GM12873 (cell line): ENCODE data around the gene RCAN1.
A peak's percentile ranks its signal among the peaks of the same experiment; 100 is the strongest.

Experiments used
- TF ChIP-seq, protein P1 (sequence below): IDR thresholded peaks from 2 replicates; pipeline ENCODE4 v1.5.1; 2012; ENCODE audit warnings: low read depth, mild to moderate bottlenecking, moderate library complexity, low read length, control low read depth; ENCODE audit not compliant: insufficient read depth; ENCODE audit errors: missing control alignments

RCAN1 gene

DNA sequence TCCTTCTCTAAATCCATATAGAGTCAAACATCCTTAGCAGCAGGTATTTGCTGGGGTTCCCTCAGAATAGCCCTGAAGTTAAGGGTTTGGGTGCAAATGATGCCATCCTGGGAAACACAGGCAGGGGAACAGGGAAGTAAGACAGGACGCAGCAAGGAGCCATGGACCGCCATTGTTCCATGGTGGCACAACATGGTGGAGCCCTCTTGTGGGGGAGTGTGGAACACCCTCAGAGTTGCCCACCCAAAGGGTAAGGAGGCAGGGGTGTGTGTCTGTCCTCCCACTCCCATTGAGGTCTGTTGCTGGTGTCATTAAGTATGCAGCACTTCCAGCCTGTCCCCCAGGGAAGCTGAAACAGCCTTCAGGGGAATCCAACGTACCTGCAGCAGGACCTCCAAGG is 20.4 kb upstream of the RCAN1 start:
- TF ChIP-seq, protein P1, sequence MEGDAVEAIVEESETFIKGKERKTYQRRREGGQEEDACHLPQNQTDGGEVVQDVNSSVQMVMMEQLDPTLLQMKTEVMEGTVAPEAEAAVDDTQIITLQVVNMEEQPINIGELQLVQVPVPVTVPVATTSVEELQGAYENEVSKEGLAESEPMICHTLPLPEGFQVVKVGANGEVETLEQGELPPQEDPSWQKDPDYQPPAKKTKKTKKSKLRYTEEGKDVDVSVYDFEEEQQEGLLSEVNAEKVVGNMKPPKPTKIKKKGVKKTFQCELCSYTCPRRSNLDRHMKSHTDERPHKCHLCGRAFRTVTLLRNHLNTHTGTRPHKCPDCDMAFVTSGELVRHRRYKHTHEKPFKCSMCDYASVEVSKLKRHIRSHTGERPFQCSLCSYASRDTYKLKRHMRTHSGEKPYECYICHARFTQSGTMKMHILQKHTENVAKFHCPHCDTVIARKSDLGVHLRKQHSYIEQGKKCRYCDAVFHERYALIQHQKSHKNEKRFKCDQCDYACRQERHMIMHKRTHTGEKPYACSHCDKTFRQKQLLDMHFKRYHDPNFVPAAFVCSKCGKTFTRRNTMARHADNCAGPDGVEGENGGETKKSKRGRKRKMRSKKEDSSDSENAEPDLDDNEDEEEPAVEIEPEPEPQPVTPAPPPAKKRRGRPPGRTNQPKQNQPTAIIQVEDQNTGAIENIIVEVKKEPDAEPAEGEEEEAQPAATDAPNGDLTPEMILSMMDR, result peak; percentile 65

DNA sequence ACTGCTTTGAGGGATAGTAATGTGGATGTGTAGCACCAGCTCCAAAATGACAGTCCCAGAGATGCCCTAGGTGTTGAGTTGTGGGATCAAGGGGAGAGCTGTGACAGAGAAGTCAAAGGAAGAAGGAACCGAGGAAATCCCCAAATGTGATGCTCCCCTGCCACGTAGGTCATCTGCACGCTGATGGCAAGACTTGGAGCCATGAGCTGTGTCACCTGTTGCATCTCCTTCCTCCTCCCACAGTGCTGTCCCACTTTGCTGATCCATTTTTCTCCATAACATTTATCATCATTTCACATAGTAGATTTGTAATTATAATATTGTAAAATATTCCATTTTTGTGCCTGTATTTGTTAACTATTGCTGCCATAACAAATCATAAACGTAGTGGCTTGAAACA is 17.6 kb upstream of the RCAN1 start:
- TF ChIP-seq, protein P1, result no peak

DNA sequence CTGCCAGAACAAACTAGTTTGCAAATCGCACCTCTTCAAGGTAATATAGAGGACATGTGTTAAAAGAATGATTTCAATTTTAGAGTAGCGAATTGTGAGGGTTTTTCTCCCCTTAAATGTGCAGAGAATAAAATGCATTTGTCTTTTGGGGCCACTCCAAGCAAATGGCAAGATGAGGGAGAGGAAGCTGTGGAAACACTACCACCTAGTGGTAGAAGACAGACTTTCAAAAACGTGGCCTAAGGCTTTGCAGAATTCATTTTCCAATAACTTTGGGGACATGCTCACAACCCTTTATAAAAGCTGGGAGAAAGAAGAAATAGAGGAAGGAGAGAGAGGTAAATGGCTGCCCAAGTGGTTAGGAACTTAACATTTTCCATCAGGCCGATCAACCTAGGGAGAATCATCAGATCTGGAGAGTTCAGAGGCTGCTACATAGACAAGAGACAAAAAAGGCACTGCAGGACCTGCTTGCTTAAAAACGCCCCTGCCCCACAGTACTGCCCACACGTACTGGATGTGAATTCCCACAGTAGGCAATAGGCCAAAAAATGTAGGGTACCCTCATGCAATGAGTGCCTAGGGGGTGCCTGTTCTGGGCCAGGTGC is 15.7 kb upstream of the RCAN1 start:
- TF ChIP-seq, protein P1, result peak; percentile 73

DNA sequence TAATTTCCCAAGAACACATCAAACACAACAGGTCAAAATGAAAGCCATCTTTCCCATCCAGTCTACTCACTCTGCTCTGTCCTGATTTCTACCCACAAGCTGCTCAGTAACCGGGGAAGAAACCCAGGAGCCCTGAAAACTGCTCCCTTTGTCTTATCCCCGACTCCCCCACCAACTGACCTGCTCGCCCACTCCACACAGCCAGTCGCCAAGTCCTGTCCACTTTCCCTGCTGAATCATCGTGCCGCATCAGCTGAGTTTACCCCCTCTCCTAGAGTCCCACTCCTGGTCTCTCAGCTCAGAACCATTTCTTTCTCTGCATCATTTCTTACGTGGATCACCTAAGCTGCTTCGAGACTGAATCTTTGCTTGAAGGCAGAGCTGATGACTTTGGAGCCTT is 11.2 kb upstream of the RCAN1 start:
- TF ChIP-seq, protein P1, result no peak

DNA sequence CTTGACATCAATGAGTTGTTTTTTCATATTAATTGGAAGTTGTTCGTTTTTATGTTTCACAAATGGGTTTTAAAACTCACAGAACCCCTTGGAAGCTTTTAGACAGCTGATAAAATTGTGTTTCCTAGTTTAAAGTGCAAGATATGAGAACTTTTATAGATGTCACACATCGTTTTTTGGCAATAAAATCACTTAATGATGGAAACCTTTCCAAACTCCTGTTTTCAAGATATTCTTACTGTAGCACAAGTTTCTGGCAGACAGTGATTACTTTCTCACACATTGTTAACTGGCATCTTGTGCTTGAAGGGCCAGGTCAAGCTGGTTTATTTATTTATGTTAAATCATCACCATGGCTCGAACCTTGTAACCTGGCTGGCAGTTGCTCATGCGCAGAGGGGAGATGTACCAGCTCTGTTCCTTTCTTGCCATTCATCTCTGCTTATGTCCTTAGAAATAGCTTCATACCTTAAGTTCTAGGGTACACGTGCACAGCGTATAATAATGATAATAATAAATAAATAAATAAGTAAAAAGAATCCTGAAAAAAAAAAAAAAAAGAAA is 10.2 kb upstream of the RCAN1 start:
- TF ChIP-seq, protein P1, result no peak

DNA sequence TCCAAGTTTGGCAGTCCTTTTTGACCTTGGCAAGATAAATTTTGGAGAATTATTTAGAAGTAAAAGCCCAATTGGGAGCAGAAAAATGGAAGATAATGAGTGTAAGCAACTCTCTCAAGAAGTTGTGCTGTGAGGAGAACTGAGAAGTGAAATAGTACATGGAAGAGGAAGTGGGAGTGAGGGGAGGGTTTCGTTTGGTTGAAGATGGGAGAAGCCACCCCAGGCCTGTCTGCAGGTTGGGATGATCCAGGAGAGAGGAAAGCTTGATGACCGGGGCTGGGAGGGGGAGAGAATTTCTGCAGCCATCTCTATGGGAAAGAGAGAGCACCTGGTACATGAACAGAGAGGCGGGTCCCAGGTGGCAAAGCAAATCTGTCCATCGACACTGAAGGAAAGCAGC is 8.6 kb upstream of the RCAN1 start:
- TF ChIP-seq, protein P1, result no peak

DNA sequence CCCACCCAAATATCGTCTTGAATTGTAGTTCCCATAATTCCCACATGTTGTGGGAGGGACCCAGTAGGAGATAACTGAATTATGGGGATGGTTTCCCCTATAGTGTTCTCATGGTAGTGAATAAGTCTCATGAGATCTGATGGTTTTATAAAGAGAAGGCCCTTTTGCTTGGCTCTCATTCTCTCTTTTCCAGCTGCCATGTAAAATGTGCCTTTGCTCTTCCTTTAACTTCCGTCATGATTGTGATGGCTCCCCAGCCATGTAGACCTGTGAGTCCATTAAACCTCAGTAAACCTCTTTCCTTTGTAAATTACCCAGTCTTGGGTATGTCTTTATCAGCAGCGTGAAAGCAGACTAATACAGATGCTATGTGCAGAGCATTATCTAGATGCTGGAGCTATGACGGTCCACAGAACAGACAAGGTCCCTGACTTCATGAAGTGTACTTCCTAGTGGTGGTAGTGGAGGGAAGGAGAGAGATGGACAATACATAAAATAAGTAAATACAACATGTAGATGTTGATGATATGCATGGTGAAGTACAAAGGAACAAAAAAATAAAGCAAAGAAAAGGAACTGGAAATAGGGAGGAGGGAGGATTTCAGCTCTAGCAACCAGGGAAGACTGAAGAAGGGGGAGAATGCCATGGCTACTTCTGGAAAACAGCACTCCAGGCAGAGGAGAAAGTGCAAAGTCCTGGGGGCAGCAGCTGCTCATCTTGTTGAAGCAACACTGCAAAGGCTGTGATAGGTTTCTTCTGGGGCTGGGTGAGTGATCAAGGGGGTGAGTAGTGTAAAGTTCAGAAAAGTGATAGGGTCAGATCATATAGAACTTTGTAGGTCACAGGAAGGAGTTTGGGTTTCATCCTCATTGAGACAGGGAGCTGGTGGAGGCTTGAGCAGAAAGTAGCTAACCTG is 6.8 kb upstream of the RCAN1 start:
- TF ChIP-seq, protein P1, result no peak
